ENCODE data around the gene FBXO22.

Gene FBXO22

DNA sequence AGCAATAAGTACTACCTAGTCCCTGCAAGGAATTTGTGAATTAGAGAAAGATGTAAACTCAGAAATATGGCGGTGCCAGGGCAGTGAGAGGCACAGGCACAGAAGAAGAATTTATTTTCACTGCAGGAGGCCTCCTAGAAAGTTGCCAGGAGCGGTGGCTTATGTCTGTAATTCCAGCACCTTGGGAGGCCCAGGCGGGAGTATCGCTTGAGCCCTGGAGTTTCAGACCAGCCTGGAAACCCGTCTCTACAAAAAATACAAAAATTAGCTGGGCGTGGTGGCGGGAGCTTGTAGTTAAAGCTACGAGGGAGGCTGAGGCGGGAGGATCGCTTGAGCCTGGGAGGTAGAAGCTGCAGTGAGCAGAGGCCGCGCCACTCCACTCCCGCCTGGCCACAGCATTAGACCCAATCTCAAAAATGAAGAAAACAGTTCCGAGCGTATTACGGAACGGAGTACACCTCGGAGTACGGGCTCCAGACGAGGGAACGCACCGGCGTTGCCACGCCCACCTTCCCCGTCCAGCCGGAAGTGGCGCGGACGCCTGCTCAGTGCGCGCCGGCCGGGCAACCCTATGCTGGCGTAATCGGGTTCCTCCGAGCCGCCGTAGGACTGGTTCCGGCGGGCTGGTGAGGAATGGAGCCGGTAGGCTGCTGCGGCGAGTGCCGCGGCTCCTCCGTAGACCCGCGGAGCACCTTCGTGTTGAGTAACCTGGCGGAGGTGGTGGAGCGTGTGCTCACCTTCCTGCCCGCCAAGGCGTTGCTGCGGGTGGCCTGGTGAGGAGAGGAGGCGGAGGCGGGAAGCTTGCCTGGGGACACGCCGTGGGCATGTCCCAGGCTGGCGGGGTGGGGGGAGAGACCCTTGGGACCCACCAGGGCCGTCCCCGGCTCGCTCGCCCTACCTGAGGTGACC, at the start of gene FBXO22:
Gene FBXO22 (plus strand): TSS at position 548 of the 909 bp plus-strand sequence. CDS start 86 bp downstream, at position 634.
- TF ChIP-seq, protein P1, sequence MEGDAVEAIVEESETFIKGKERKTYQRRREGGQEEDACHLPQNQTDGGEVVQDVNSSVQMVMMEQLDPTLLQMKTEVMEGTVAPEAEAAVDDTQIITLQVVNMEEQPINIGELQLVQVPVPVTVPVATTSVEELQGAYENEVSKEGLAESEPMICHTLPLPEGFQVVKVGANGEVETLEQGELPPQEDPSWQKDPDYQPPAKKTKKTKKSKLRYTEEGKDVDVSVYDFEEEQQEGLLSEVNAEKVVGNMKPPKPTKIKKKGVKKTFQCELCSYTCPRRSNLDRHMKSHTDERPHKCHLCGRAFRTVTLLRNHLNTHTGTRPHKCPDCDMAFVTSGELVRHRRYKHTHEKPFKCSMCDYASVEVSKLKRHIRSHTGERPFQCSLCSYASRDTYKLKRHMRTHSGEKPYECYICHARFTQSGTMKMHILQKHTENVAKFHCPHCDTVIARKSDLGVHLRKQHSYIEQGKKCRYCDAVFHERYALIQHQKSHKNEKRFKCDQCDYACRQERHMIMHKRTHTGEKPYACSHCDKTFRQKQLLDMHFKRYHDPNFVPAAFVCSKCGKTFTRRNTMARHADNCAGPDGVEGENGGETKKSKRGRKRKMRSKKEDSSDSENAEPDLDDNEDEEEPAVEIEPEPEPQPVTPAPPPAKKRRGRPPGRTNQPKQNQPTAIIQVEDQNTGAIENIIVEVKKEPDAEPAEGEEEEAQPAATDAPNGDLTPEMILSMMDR (IDR thresholded peaks at IDR 0.05), result no peak

DNA sequence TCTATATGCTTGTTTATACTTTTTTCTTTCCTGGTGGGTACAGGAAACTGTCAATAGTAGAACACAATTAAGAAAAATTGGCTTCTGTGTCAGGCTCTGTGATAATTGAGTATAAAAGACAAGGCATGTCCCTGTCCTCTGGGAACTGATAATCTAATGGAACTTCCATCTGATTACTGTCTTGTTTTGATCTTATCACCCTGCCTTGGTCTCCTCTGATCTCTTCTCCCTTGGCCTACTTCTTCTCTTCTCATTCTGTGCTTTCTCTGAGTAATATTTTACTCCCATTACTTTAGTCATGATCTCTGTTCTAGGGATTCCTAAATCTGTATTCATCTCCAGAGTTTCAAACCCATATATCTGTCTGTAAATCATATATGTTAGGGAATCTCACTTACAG, 45.8 kb upstream of the FBXO22 start:
- TF ChIP-seq, protein P1 (IDR thresholded peaks at IDR 0.05), result no peak

DNA sequence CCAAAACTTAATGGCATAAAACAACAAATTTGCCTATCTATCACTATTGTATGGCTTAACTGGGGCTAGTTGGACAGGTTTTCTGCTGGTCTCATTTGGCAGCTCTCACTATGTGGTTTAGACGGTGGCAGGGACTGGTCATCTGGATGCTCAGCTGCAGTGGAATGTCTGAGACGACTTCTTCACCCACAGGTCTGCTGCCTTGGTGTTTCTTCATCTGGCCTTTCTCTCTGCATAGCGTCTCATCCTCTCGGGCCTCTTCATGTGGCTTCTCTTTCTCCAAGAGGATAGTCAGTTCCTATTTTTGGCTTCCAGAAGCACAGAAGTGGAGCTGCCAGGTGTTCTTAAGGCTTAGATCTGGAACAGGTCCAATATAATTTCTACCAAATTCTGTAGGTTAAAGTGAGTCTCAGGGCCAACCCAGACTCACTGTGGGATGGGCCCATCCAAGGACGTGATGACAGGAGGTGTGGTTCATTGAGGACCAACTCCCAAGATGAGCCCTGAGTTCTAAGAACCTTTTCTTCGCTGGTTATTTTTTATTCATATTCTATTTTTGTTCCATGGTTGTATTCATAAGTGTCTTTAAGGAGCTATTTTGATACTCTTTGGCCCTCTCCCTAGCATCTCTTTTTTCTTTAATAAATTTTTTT, 41.8 kb upstream of the FBXO22 start:
- TF ChIP-seq, protein P1 (IDR thresholded peaks at IDR 0.05), result no peak

DNA sequence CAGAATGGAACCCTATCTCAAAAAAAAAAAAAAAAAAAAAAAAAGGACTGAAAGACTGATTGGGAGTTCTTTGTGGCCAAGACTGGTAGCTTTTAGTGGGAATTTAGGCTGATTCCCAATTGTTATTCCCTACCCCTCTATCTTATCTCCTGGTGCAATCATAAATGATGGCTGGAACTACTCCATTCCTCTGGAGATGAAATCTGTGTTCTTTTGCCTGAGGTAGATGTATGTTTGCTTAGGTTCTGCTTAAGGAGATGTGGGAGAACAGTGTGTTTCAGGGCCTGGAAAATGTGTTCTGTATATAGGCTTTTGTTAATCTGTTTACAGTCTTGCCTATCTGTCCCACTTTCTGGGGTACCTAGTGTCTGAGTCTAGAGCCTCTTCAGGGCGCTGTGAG, 40.9 kb upstream of the FBXO22 start:
- TF ChIP-seq, protein P1 (IDR thresholded peaks at IDR 0.05), result no peak

DNA sequence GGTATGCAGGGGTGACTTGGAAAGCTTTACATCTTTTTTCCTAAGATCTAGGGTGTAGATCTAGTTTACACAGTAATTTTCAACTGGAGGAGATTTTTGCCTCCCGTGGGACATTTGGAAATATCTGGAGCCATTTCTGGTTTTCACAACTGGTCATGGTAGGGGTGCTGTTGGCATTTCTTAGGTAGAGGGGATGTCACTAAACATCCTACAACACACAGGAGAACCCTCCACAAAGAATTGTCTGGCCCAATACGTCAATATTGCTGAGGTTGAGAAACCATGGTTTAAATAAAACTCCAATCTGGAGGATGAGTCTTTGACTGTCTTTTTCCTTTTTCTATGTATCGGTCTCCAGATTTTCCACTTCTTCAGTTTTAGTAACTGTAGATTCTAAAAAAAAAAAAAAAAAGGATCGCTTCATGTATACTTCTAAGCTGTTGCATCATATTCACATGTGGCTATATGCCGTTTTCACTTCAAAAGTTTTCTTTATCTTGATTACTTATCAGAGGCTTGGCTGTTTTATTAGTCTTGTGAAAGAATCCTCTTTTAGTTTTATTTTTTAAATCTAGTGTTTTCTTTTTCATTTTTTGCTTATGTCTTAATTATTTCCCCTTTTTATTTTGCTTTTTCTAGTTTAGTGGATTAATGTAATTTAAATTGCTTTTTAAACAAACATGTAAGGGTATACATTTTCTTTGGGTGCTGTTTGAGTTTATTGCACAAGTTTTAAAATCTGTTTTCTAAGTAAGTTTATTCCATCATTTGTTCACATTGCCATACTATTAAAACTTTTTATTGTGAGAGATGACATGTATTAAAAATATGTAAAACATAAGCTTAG, 39.2 kb upstream of the FBXO22 start:
- TF ChIP-seq, protein P1 (IDR thresholded peaks at IDR 0.05), result no peak

DNA sequence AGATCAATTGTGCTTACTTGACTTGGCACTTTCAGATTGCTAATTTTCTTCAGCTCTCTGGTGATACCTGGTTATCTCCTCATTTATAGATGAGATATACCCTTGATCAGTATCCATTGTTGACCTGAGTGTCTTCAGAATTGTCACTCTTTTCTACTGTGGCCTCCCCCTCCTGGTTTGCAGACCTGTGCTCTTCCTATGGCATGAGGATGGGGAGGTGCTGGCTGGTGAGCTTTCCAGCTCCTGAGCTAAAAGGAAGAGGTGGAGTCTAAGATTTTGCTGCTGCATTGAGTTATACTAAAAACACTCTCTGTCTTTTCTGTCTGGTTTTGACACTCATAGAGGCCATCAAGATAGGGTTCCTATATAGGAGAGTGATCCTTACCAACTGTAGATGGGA, 36.8 kb upstream of the FBXO22 start:
- TF ChIP-seq, protein P1 (IDR thresholded peaks at IDR 0.05), result no peak

DNA sequence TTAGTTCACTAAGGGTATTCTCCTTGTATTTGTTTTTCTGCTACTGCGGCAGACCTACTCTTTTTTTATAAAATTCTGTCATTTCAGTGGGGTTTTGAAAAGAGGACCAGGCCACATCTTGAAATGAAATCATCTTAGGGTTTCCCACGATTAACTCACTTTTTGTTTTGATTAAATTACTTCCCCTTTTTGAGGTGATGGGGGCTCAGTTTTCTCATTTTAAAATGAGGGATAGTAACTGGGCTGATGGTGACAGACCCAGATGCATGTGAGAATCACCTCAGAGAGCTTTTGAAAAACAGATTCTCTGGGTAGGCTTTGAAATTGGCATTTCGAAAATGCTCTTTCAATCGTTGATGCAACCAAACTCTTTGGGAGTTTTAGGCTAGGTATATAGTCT, 36.2 kb upstream of the FBXO22 start:
- TF ChIP-seq, protein P1 (IDR thresholded peaks at IDR 0.05), result no peak

All from LNCAP (cell line).